Lung (tissue), 12 donors: ENCODE results near the gene RASAL3. TPM values are rescaled to one million over a fixed set of nuclear protein-coding genes. Genes with fewer than 3 reads are reported as not detected.

Experiments
- ATAC-seq: fragments of 200-7000 bp; cut with Tn5 transposase; one replicate; pipeline ENCODE4 v1.9.1; 2020; ENCODE audit warnings: moderate number of reproducible peaks; ENCODE audit not compliant: insufficient read depth, low FRiP score
- DNase-seq, 3 donors: peaks; one replicate each; pipeline ENCODE4 v3.0.0-alpha.2; 2013 to 2017
- H3K27ac ChIP-seq, 2 donors: one replicate each; pipeline ENCODE4 v1.5.1; 2013; ENCODE audit warnings: mild to moderate bottlenecking in 2 of 2, moderate library complexity in 2 of 2, control low read depth in 1 of 2, inconsistent platforms in 1 of 2, low read depth in 1 of 2, low read length in 1 of 2
- H3K27me3 ChIP-seq, 3 donors: one replicate each; pipeline ENCODE4 v1.5.1; 2013; ENCODE audit warnings: low read length in 2 of 3; ENCODE audit not compliant: control insufficient read depth in 3 of 3, insufficient read depth in 3 of 3
- H3K36me3 ChIP-seq, 4 donors: one replicate each; pipeline ENCODE4 v1.5.1; 2013; ENCODE audit warnings: low read length in 4 of 4, mild to moderate bottlenecking in 1 of 4, moderate library complexity in 1 of 4; ENCODE audit not compliant: control insufficient read depth in 4 of 4, insufficient read depth in 4 of 4
- H3K4me1 ChIP-seq, 5 donors: one replicate each; pipeline ENCODE4 v1.5.1; 2013; ENCODE audit warnings: low read length in 5 of 5, mild to moderate bottlenecking in 2 of 5, moderate library complexity in 1 of 5; ENCODE audit not compliant: control insufficient read depth in 5 of 5, insufficient read depth in 5 of 5
- H3K4me3 ChIP-seq: one replicate; pipeline ENCODE4 v1.5.1; 2013; ENCODE audit warnings: mild to moderate bottlenecking, control low read depth, moderate library complexity
- H3K9ac ChIP-seq, 2 donors: one replicate each; pipeline ENCODE4 v1.5.1; 2013; ENCODE audit warnings: low read length in 2 of 2, control low read depth in 1 of 2; ENCODE audit not compliant: insufficient read depth in 1 of 2
- H3K9me3 ChIP-seq, 4 donors: one replicate each; pipeline ENCODE4 v1.5.1; 2013; ENCODE audit warnings: low read length in 3 of 4, mild to moderate bottlenecking in 1 of 4, moderate library complexity in 1 of 4; ENCODE audit not compliant: control insufficient read depth in 4 of 4, insufficient read depth in 3 of 4
- CTCF ChIP-seq: IDR thresholded peaks from 2 replicates; pipeline ENCODE4 v1.5.1; 2012; ENCODE audit warnings: mild to moderate bottlenecking; ENCODE audit errors: control extremely low read depth, extremely low read depth
- WGBS, 2 donors: extraction: QIAGEN DNeasy Blood & Tissue Kit; methylation state at CpG; one replicate each; pipeline ENCODE4 v1.1.7; 2013; 5-methylcytosine and 5-hydroxymethylcytosine counted together
- polyA plus RNA-seq, 2 donors: library from polyadenylated mRNA; stranded (reverse); fragments of 200-250 nt; gene quantifications; one replicate each; pipeline ENCODE4 v1.2.1, GENCODE V29; 2013
- total RNA-seq, 2 donors: library from RNA; depleted of rRNA in 1 of 2; stranded (reverse); fragments of >200 nt in 1 of 2; gene quantifications; one replicate each; pipeline ENCODE4 v1.2.1, GENCODE V29; 2014 to 2021
- donor health status: control.
- donor health status: control.
- donor health status: Bipolar disorder and iron deficiency.
- donor health status: healthy.
- donor health status: DM: yes; HTN: yes; CAD: no.

Gene RASAL3
- total and polyA plus RNA-seq, 4 donors = 4.6 to 18.2 (median 9.6) TPM

DNA sequence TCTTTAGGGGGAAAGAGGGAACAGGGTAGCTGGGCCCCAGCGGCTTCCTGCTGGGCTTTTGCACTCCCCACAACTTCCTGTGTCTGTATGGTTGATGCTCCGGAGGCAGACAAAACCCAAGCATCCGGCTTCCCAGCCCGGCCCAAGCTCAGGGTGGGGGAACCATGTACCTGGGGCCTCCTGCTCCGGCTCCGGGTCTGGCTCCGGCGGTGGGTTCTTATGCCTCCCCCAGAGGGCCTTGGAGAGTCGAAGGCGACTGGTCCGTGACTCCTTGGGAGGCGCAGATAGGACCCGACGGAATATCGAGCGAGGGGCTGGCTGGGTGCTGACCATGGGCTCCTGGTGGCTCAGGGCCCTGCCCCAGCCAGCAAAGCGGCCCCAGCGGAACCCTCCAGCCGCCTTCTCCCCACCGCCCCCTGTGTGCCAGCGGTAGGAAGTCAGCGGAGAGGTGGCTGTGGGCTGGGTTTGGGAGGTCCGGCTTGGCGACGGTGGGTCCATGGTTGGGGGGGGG is 428 bp downstream of the RASAL3 start:
- Histone ChIP-seq H3K9ac (no peak overlapping the region), H3K27ac (peak overlapping the region in 1 of 2 donors; percentile 48), H3K27me3 (peaks cover 0 to 44% (median 19%) of the 10 kb centered on the region in 3 donors), H3K9me3 (peaks cover 0 to 4% (median 0%) of the 10 kb centered on the region in 4 donors), H3K36me3 (peaks cover 0 to 3% (median 0%) of the 10 kb centered on the region in 4 donors), H3K4me1 (peaks cover 0 to 3% (median 0%) of the 10 kb centered on the region in 5 donors), H3K4me3 (peak overlapping the region; percentile 37)
- no peak for TF ChIP-seq CTCF
- DNase-seq (no peak), ATAC-seq (no peak)
- WGBS, 2 donors = 8 to 27% methylated on average over 25 of the region's 25 CpGs

DNA sequence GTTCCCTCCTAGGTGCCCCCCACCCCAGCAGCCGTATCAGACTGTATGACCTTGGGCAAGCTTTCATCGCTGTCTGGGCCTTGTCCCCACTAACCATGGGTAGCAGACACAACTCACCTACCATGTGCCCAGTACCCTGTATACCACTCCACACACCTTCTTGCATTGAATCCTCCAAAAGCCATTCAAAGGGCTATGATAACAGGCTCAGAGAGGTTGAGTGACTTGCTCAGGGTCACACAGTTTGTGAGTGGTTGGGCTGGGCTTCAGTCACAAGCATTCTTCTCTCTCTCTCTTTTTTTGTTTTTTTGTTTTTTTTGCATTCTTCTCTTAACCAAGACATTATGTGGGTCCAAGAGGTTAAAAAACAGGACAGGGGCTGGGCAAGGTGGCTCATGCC is 2.6 kb downstream of the RASAL3 start:
- peaks cover 0 to 8% (median 0%) of the 10 kb centered on the region in 5 donors for H3K4me1 ChIP-seq
- WGBS, 2 donors = 84 to 94% methylated on average over 2 of the region's 2 CpGs
- ATAC-seq (no peak), DNase-seq (no peak)
- TF ChIP-seq CTCF = no peak
- H3K27ac ChIP-seq = no peak overlapping the region
- peaks cover 0 to 45% (median 22%) of the 10 kb centered on the region in 3 donors for H3K27me3 ChIP-seq
- no peak overlapping the region for H3K4me3 ChIP-seq
- peaks cover 0 to 7% (median 0%) of the 10 kb centered on the region in 4 donors for H3K36me3 ChIP-seq
- H3K9ac ChIP-seq = no peak overlapping the region
- peaks cover 0 to 4% (median 0%) of the 10 kb centered on the region in 4 donors for H3K9me3 ChIP-seq

DNA sequence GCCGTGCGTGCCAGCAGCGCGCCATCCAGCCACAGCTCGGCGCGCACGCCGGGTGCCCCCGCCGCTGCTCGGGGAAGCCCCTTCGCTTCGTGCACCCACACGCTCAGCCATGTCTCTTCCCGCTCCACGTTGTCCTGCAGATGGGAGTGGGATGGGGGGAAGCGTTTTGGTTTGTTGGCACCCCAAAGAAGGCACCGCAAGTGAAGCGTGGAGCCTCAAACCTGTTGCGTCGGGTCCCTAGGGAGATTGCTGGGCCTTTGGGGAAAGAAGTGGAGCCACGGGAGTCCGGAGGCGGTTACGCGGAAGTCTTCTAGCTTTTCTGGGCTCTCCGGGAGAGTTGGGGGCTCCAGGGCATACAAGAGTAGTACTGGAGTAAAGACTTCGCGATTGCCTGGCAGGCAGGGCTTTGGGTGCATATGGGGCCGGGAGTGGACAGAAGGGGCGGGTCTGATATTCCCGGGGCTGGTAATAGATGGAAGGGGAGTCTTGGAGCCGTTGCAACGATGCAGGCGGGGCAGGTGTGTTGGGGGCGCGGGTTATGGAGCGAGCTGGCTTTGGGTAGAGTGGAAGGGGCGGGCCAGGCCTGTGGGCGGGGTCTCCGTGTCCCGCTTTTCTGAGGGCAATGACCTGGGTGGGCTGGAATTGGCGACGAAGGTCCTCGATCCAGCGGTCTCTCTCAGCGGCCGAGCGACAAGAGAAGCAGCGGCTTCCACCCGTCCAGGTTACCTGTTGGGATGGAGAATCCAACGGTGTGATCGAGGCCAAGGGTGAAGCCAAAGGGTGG is 6.5 kb downstream of the RASAL3 start:
- H3K27ac ChIP-seq = no peak overlapping the region
- no peaks in the 10 kb centered on the region for H3K9me3 ChIP-seq
- no peak for ATAC-seq
- H3K4me3 ChIP-seq = no peak overlapping the region
- 47 to 79% methylated on average over 48 to 54 of the region's 54 CpGs for WGBS, 2 donors
- H3K27me3 ChIP-seq = peaks cover 0 to 55% (median 38%) of the 10 kb centered on the region in 3 donors
- no peak for TF ChIP-seq CTCF
- no peak overlapping the region for H3K9ac ChIP-seq
- no peak for DNase-seq
- H3K4me1 ChIP-seq = peaks cover 0 to 8% (median 3%) of the 10 kb centered on the region in 5 donors
- peaks cover 0 to 15% (median 0%) of the 10 kb centered on the region in 4 donors for H3K36me3 ChIP-seq
